ENCODE data around the gene CD81. TPM values are rescaled to one million over a fixed set of nuclear protein-coding genes. Genes with fewer than 3 reads are reported as not detected.
"Not testable (repeated sequence)": the region's sequence is repeated elsewhere in the genome, so short reads cannot be mapped to it uniquely, and the experiment has no call there.

CD81 gene
- total RNA-seq, 1 experiment from 2014 or later = 237 TPM

GRCh38 chr11:2335286-2335685, 41.8 kb upstream of the CD81 start:
- CTCF ChIA-PET; H3K27ac Mint-ChIP-seq; ATAC-seq; POLR2A ChIA-PET; DNase-seq (ENCODE audit: low spot score); H3K4me3 Mint-ChIP-seq: not testable (repeated sequence)
- H3K4me1 Mint-ChIP-seq = peaks cover 17% of the 10 kb centered on the region
- H3K36me3 Mint-ChIP-seq = peaks cover 14% of the 10 kb centered on the region
- H3K9me3 Mint-ChIP-seq = peaks cover 20% of the 10 kb centered on the region
- H3K27me3 Mint-ChIP-seq (ENCODE audit: low read depth) = peaks cover 31% of the 10 kb centered on the region

- POLR2A ChIA-PET; CTCF ChIA-PET; DNase-seq (ENCODE audit: low spot score); H3K36me3 Mint-ChIP-seq; ATAC-seq; H3K4me3 Mint-ChIP-seq: not testable (repeated sequence)
- H3K27me3 Mint-ChIP-seq (ENCODE audit: low read depth) = peaks cover 45% of the 10 kb centered on the region
- H3K9me3 Mint-ChIP-seq = peaks cover 17% of the 10 kb centered on the region
- H3K4me1 Mint-ChIP-seq = peaks cover 17% of the 10 kb centered on the region
- 0 out of 2 replicates have a peak overlapping the region, but pooled peaks have one; percentile 1 for H3K27ac Mint-ChIP-seq
Observed at GRCh38 chr11:2338760-2339159, 38.4 kb upstream of the CD81 start.

GRCh38 chr11:2342557-2342956, 34.6 kb upstream of the CD81 start:
- ChIA-PET POLR2A (no interaction called here), CTCF (no interaction called here)
- Mint-ChIP-seq H3K27me3 (ENCODE audit: low read depth) (peaks cover 40% of the 10 kb centered on the region), H3K9me3 (peaks cover 35% of the 10 kb centered on the region), H3K4me3 (no peak overlapping the region), H3K36me3 (peaks cover 3% of the 10 kb centered on the region), H3K27ac (no peak overlapping the region; the same call in 1 of the 2 replicates), H3K4me1 (peaks cover 17% of the 10 kb centered on the region)
- no peak for TF ChIP-seq E2F1 (CRISPR knock-in tag; IDR thresholded peaks at IDR 0.05)
- TF ChIP-seq RELA (CRISPR knock-in tag; IDR thresholded peaks at IDR 0.05; ENCODE audit: borderline replicate concordance) = no peak
- no peak for TF ChIP-seq ZNF671 (CRISPR knock-in tag; IDR thresholded peaks at IDR 0.05)
- no peak for TF ChIP-seq NFE2L1 (CRISPR knock-in tag; IDR thresholded peaks at IDR 0.05)
- no peak for TF ChIP-seq NFATC4 (CRISPR knock-in tag; IDR thresholded peaks at IDR 0.05)
- no peak for TF ChIP-seq JAZF1 (CRISPR knock-in tag; IDR thresholded peaks at IDR 0.05)
- no peak for TF ChIP-seq CTCF (IDR thresholded peaks at IDR 0.05)
- no peak for TF ChIP-seq IRF2 (CRISPR knock-in tag; IDR thresholded peaks at IDR 0.05; ENCODE audit: borderline replicate concordance, low read depth)
- DNase-seq (ENCODE audit: low spot score) (no peak), ATAC-seq (no peak)

- H3K4me1 Mint-ChIP-seq = peaks cover 17% of the 10 kb centered on the region
- DNase-seq (ENCODE audit: low spot score) (no peak), ATAC-seq (no peak)
- H3K27me3 Mint-ChIP-seq (ENCODE audit: low read depth) = peaks cover 38% of the 10 kb centered on the region
- H3K9me3 Mint-ChIP-seq = peaks cover 39% of the 10 kb centered on the region
- ChIA-PET CTCF (no interaction called here), POLR2A (no interaction called here)
- H3K4me3 Mint-ChIP-seq = no peak overlapping the region
- no peak overlapping the region for H3K27ac Mint-ChIP-seq
- H3K36me3 Mint-ChIP-seq = peaks cover 4% of the 10 kb centered on the region
- TF ChIP-seq STAT6 (CRISPR knock-in tag; conservative IDR thresholded peaks at IDR 0.05; ENCODE audit: low read depth) (no peak), IRF2 (CRISPR knock-in tag; IDR thresholded peaks at IDR 0.05; ENCODE audit: borderline replicate concordance, low read depth) (no peak), ZNF512 (CRISPR knock-in tag; IDR thresholded peaks at IDR 0.05; ENCODE audit: borderline replicate concordance) (no peak), KAT7 (CRISPR knock-in tag; IDR thresholded peaks at IDR 0.05; ENCODE audit: borderline replicate concordance) (no peak), CBFB (CRISPR knock-in tag; IDR thresholded peaks at IDR 0.05; ENCODE audit: low read depth) (no peak), ZBTB43 (CRISPR knock-in tag; IDR thresholded peaks at IDR 0.05) (no peak), TCF7 (CRISPR knock-in tag; IDR thresholded peaks at IDR 0.05; ENCODE audit: low read depth) (no peak), PRRX2 (CRISPR knock-in tag; IDR thresholded peaks at IDR 0.05) (no peak), MLX (CRISPR knock-in tag; IDR thresholded peaks at IDR 0.05) (no peak), SP1 (CRISPR knock-in tag; conservative IDR thresholded peaks at IDR 0.05) (no peak), NR3C1 (CRISPR knock-in tag; conservative IDR thresholded peaks at IDR 0.05; ENCODE audit: low read depth) (no peak), JUN (CRISPR knock-in tag; IDR thresholded peaks at IDR 0.05) (no peak), ATF1 (CRISPR knock-in tag; IDR thresholded peaks at IDR 0.05) (no peak), ZNF671 (CRISPR knock-in tag; IDR thresholded peaks at IDR 0.05) (no peak)
Observed at GRCh38 chr11:2342981-2343380, 34.1 kb upstream of the CD81 start.

Measured in WTC11 (cell line).